GM19397 (cell line): ENCODE measurements around the gene LELP1.
"Not testable (repeated sequence)": the region's sequence is repeated elsewhere in the genome, so short reads cannot be mapped to it uniquely, and the experiment has no call there.

Experiments
- ATAC-seq: cut with Tn5 transposase; IDR thresholded peaks from one replicate; pipeline ENCODE4 v1.9.1; 2021; ENCODE audit warnings: mild to moderate bottlenecking, moderate library complexity; ENCODE audit not compliant: unreplicated experiment

LELP1 gene

GRCh38 chr1:153228491-153228890, 25.3 kb downstream of the LELP1 start:
- ATAC-seq, result no peak

GRCh38 chr1:153229076-153229829, 26.0 kb downstream of the LELP1 start:
- ATAC-seq, result not testable (repeated sequence)

- ATAC-seq, result no peak
Measured at GRCh38 chr1:153231363-153231762, 28.1 kb downstream of the LELP1 start.

- no peak for ATAC-seq
Measured at GRCh38 chr1:153231785-153232184, 28.6 kb downstream of the LELP1 start.

- no peak for ATAC-seq
Measured at GRCh38 chr1:153232553-153232952, 29.3 kb downstream of the LELP1 start.

GRCh38 chr1:153233448-153233847, 30.2 kb downstream of the LELP1 start:
- ATAC-seq, result no peak

GRCh38 chr1:153238527-153238926, 35.3 kb downstream of the LELP1 start:
- no peak for ATAC-seq

- no peak for ATAC-seq
Measured at GRCh38 chr1:153242160-153242559, 38.9 kb downstream of the LELP1 start.

GRCh38 chr1:153245466-153245865, 42.2 kb downstream of the LELP1 start:
- no peak for ATAC-seq

- ATAC-seq, result no peak
Measured at GRCh38 chr1:153246018-153246417, 42.8 kb downstream of the LELP1 start.

- ATAC-seq, result no peak
Measured at GRCh38 chr1:153246825-153247224, 43.6 kb downstream of the LELP1 start.

- ATAC-seq, result no peak
Measured at GRCh38 chr1:153248176-153248879, 45.1 kb downstream of the LELP1 start.

GRCh38 chr1:153250166-153250565, 46.9 kb downstream of the LELP1 start:
- no peak for ATAC-seq

- ATAC-seq, result no peak
Measured at GRCh38 chr1:153251087-153251486, 47.9 kb downstream of the LELP1 start.

GRCh38 chr1:153251562-153251961, 48.3 kb downstream of the LELP1 start:
- no peak for ATAC-seq

- no peak for ATAC-seq
Measured at GRCh38 chr1:153251988-153252387, 48.8 kb downstream of the LELP1 start.

- ATAC-seq, result no peak
Measured at GRCh38 chr1:153253076-153253475, 49.8 kb downstream of the LELP1 start.

- no peak for ATAC-seq
Measured at GRCh38 chr1:153253693-153254092, 50.5 kb downstream of the LELP1 start.
